ENCODE data around the gene FIGNL2. TPM values are rescaled to one million over a fixed set of nuclear protein-coding genes. Genes with fewer than 3 reads are reported as not detected.

FIGNL2 gene
- total and polyA plus RNA-seq, 9 of the 15 experiments (the other 6 are each of a cell fraction or from before 2014, with no cell fraction given): 0.01 TPM; not detected in 8

- 1% methylated on average over 4 of the region's 4 CpGs for WGBS (ENCODE audit: insufficient coverage, low coverage, missing lambda C conversion rate)
- Histone ChIP-seq H3K9me1 (ENCODE audit: control insufficient read depth, insufficient read depth, low read length) (no peaks in the 10 kb centered on the region), H3K9me3 (replicated peaks; ENCODE audit: control insufficient read depth, insufficient read depth, low read depth, low read length) (no peaks in the 10 kb centered on the region), H3K27me3 (ENCODE audit: control insufficient read depth in 2 of 2, insufficient read depth in 2 of 2, low read length in 2 of 2) (peaks cover 29 to 74% of the 10 kb centered on the region in 2 experiments), H2AFZ (ENCODE audit: low read depth, low read length) (no peak overlapping the region), H3K9ac (ENCODE audit: insufficient read depth in 1 of 2, low read depth in 2 of 2, low read length in 2 of 2) (no peak overlapping the region), H4K20me1 (replicated peaks; ENCODE audit: control insufficient read depth, insufficient read depth, low read length) (peaks cover 5% of the 10 kb centered on the region), H3K4me2 (ENCODE audit: insufficient read depth, low read length) (no peak overlapping the region), H3K36me3 (ENCODE audit: control insufficient read depth, insufficient read depth, low read length) (no peaks in the 10 kb centered on the region), H3K79me2 (ENCODE audit: control insufficient read depth, insufficient read depth, low read length) (no peaks in the 10 kb centered on the region), H3K4me1 (replicated peaks in 1 of 2; ENCODE audit: control insufficient read depth in 2 of 2, insufficient read depth in 2 of 2, low read length in 2 of 2) (peaks cover 0 to 10% of the 10 kb centered on the region in 2 experiments; a peak in 2 of 5 replicates), H3K27ac (ENCODE audit: extremely low read depth, low read depth, low read length) (no peak overlapping the region), H3K4me3 (no peak overlapping the region)
- POLR2A ChIA-PET: no interaction called here
- DNase-seq (ENCODE audit: extremely low read depth in 1 of 4, low spot score in 3 of 4): no peak
- TF ChIP-seq SPI1 (IDR thresholded peaks at IDR 0.05; ENCODE audit: borderline replicate concordance, low read depth, low read length) (no peak), PCBP1 (IDR thresholded peaks at IDR 0.05; ENCODE audit: low read depth, low read length, poor library complexity, severe bottlenecking) (no peak), HMGN3 (IDR thresholded peaks at IDR 0.05; ENCODE audit: borderline replicate concordance, extremely low read depth, insufficient read length, low read depth, low read length) (no peak), MCM3 (IDR thresholded peaks at IDR 0.05) (no peak), SAP30 (IDR thresholded peaks at IDR 0.05; ENCODE audit: borderline replicate concordance, insufficient read depth, low read depth, low read length, poor library complexity, severe bottlenecking) (no peak), HLTF (IDR thresholded peaks at IDR 0.05) (no peak), MNT (conservative IDR thresholded peaks at IDR 0.05) (no peak)
- in situ Hi-C loops (cut with MboI): no loop called here
- intact Hi-C loops (cut with micrococcal nuclease): no loop called here
- BruUV-seq (replicated peaks): no TSS peak
- 0 out of 3 replicates have a peak, but pooled peaks have one; percentile 22 for ATAC-seq
- no peak for FAIRE-seq
- CTCF ChIA-PET (ENCODE audit: low intra/inter-chr PET ratio): no interaction called here
These were observed 14.4 kb upstream of the FIGNL2 start for GRCh38 chr12:51862947-51863346.

Measured in K562 (cell line).